ENCODE measurements around the gene CPEB3.
"Not testable (repeated sequence)": the region's sequence is repeated elsewhere in the genome, so short reads cannot be mapped to it uniquely, and the experiment has no call there.

CPEB3 gene

GRCh38 chr10:92087750-92088395, 203.0 kb downstream of the CPEB3 start:
- no peak for DNase-seq

- no peak for DNase-seq
Measured at GRCh38 chr10:92082583-92083280, 208.1 kb downstream of the CPEB3 start.

GRCh38 chr10:92081641-92082040, 209.2 kb downstream of the CPEB3 start:
- no peak for DNase-seq

GRCh38 chr10:92080244-92080643, 210.6 kb downstream of the CPEB3 start:
- no peak for DNase-seq

GRCh38 chr10:92079003-92079402, 211.9 kb downstream of the CPEB3 start:
- no peak for DNase-seq

- DNase-seq, result no peak
Measured at GRCh38 chr10:92076722-92077121, 214.2 kb downstream of the CPEB3 start.

- no peak for DNase-seq
Measured at GRCh38 chr10:92075829-92076228, 215.0 kb downstream of the CPEB3 start.

GRCh38 chr10:92074126-92074887, 216.6 kb downstream of the CPEB3 start:
- no peak for DNase-seq

GRCh38 chr10:92068900-92069299, 222.0 kb downstream of the CPEB3 start:
- DNase-seq, result no peak

- no peak for DNase-seq
Measured at GRCh38 chr10:92066386-92066785, 224.5 kb downstream of the CPEB3 start.

GRCh38 chr10:92064506-92064905, 226.4 kb downstream of the CPEB3 start:
- no peak for DNase-seq

- no peak for DNase-seq
Measured at GRCh38 chr10:92062273-92062672, 228.6 kb downstream of the CPEB3 start.

- no peak for DNase-seq
Measured at GRCh38 chr10:92054807-92055206, 236.1 kb downstream of the CPEB3 start.

- DNase-seq, result no peak
Measured at GRCh38 chr10:92052741-92053140, 238.1 kb downstream of the CPEB3 start.

GRCh38 chr10:92052088-92052487, 238.8 kb downstream of the CPEB3 start:
- DNase-seq, result no peak

- no peak for DNase-seq
Measured at GRCh38 chr10:92047215-92047614, 243.7 kb downstream of the CPEB3 start.

GRCh38 chr10:92045641-92046106, 245.2 kb downstream of the CPEB3 start:
- no peak for DNase-seq

- DNase-seq, result no peak
Measured at GRCh38 chr10:92042541-92042940, 248.3 kb downstream of the CPEB3 start.

- DNase-seq, result no peak
Measured at GRCh38 chr10:92038949-92039348, 251.9 kb downstream of the CPEB3 start.

- DNase-seq, result not testable (repeated sequence)
Measured at GRCh38 chr10:92033070-92033469, 257.8 kb downstream of the CPEB3 start.

- DNase-seq, result no peak
Measured at GRCh38 chr10:92031580-92031979, 259.3 kb downstream of the CPEB3 start.

GRCh38 chr10:92027141-92027540, 263.7 kb downstream of the CPEB3 start:
- no peak for DNase-seq

GRCh38 chr10:92025340-92025739, 265.5 kb downstream of the CPEB3 start:
- not testable (repeated sequence) for DNase-seq

GRCh38 chr10:92024700-92025099, 266.2 kb downstream of the CPEB3 start:
- DNase-seq, result no peak
